HG02588 (cell line): ENCODE data around the gene WASHC4.

Source experiments
- ATAC-seq: cut with Tn5 transposase; IDR thresholded peaks from one replicate; pipeline ENCODE4 v1.9.1; 2021; ENCODE audit warnings: mild to moderate bottlenecking, moderate library complexity; ENCODE audit not compliant: unreplicated experiment

The WASHC4 gene

GRCh38 chr12:105107494-105108371 is at the start of gene WASHC4:
Gene WASHC4 (plus strand): TSS chr12:105107731. CDS start chr12:105107801, 70 bp downstream.
- peak; percentile 88 for ATAC-seq

GRCh38 chr12:105060715-105061378 is 46.7 kb upstream of the WASHC4 start:
- no peak for ATAC-seq

- ATAC-seq, result no peak
These were observed 42.9 kb upstream of the WASHC4 start for GRCh38 chr12:105064564-105065178.

- ATAC-seq, result no peak
These were observed 40.0 kb upstream of the WASHC4 start for GRCh38 chr12:105067511-105068031.

GRCh38 chr12:105069936-105070702 is 37.4 kb upstream of the WASHC4 start:
- no peak for ATAC-seq

GRCh38 chr12:105071981-105072380 is 35.5 kb upstream of the WASHC4 start:
- ATAC-seq, result no peak

- ATAC-seq, result no peak
These were observed 34.5 kb upstream of the WASHC4 start for GRCh38 chr12:105072888-105073488.

GRCh38 chr12:105076098-105076497 is 31.4 kb upstream of the WASHC4 start:
- ATAC-seq, result no peak

- no peak for ATAC-seq
These were observed 30.6 kb upstream of the WASHC4 start for GRCh38 chr12:105076913-105077312.

- no peak for ATAC-seq
These were observed 30.1 kb upstream of the WASHC4 start for GRCh38 chr12:105077435-105077834.

GRCh38 chr12:105078712-105079570 is 28.6 kb upstream of the WASHC4 start:
- no peak for ATAC-seq

GRCh38 chr12:105083031-105083430 is 24.5 kb upstream of the WASHC4 start:
- ATAC-seq, result no peak

GRCh38 chr12:105083551-105084105 is 23.9 kb upstream of the WASHC4 start:
- ATAC-seq, result no peak

- peak; percentile 89 for ATAC-seq
These were observed 23.0 kb upstream of the WASHC4 start, which contains the start of gene ALDH1L2 for GRCh38 chr12:105084251-105085250. Gene ALDH1L2 (minus strand): TSS chr12:105084458. CDS start chr12:105084436, 22 bp downstream.

GRCh38 chr12:105085501-105085900 is 22.0 kb upstream of the WASHC4 start:
- ATAC-seq, result no peak

- no peak for ATAC-seq
These were observed 17.7 kb upstream of the WASHC4 start for GRCh38 chr12:105089817-105090216.

- ATAC-seq, result no peak
These were observed 17.2 kb upstream of the WASHC4 start for GRCh38 chr12:105090361-105090760.
